K562 treated with DMSO at 1 percent for 12 hours (cell line): ENCODE data around the gene MAGEA1. TPM values are rescaled to one million over a fixed set of nuclear protein-coding genes. Genes with fewer than 3 reads are reported as not detected.

ENCODE experiments used
- total RNA-seq: library from RNA; unstranded; fragments of 300-600 nt; gene quantifications from 2 replicates; pipeline ENCODE4 v1.2.3, GENCODE V29; 2022; ENCODE audit not compliant: insufficient read depth

The MAGEA1 gene, protein sequence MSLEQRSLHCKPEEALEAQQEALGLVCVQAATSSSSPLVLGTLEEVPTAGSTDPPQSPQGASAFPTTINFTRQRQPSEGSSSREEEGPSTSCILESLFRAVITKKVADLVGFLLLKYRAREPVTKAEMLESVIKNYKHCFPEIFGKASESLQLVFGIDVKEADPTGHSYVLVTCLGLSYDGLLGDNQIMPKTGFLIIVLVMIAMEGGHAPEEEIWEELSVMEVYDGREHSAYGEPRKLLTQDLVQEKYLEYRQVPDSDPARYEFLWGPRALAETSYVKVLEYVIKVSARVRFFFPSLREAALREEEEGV
- total RNA-seq, result 52.7 and 55.8 TPM in 2 replicates

DNA sequence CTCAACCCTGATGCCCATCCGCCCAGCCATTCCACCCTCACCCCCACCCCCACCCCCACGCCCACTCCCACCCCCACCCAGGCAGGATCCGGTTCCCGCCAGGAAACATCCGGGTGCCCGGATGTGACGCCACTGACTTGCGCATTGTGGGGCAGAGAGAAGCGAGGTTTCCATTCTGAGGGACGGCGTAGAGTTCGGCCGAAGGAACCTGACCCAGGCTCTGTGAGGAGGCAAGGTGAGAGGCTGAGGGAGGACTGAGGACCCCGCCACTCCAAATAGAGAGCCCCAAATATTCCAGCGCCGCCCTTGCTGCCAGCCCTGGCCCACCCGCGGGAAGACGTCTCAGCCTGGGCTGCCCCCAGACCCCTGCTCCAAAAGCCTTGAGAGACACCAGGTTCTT is at the start of gene MAGEA1:
MAGEA1 (plus strand) TSS at position 154 of the 400 bp plus-strand sequence. CDS start 3,106 bp downstream, outside the sequence.

Other genes starting within 250 kb of the MAGEA1 start
- not detected in 2 replicates for gene PNMA5, start 185.2 kb upstream of the MAGEA1 start, total RNA-seq
- gene PNMA3, start 122.8 kb upstream of the MAGEA1 start, total RNA-seq, result 1.1 and 1.3 TPM in 2 replicates
- 10.5 and 11.0 TPM in 2 replicates for gene PNMA6A, start 106.8 kb upstream of the MAGEA1 start, total RNA-seq
- not detected in 2 replicates for gene PNMA6F, start 142.5 kb downstream of the MAGEA1 start, total RNA-seq
- gene ZNF275, start 154.9 kb downstream of the MAGEA1 start, total RNA-seq, result 5.3 and 22.2 TPM in 2 replicates
- not detected in 2 replicates for gene PNMA6E, start 222.1 kb downstream of the MAGEA1 start, total RNA-seq
- gene ZFP92, start 232.2 kb downstream of the MAGEA1 start, total RNA-seq, result 0.97 and 4.2 TPM in 2 replicates